SK-MEL-5 (cell line): ENCODE measurements around the gene PHEX. TPM values are rescaled to one million over a fixed set of nuclear protein-coding genes. Genes with fewer than 3 reads are reported as not detected.

ENCODE experiments used
- DNase-seq: peaks from one replicate; pipeline ENCODE4 v3.0.0-alpha.2; 2016; ENCODE audit warnings: low read depth, low spot score
- in situ Hi-C: cut with HindIII; loops from 2 replicates; pipeline ENCODE4 v1.10.0; 2016; ENCODE audit warnings: low sequenced_read_pairs, high pct_unique_total_duplicates, low pct_unique_long_range_greater_than_20kb
- total RNA-seq: library from RNA; depleted of rRNA; stranded (reverse); fragments of >200 nt; shearing (Covaris generic); gene quantifications from 2 replicates; pipeline ENCODE4 v1.2.3, GENCODE V29; 2014

PHEX gene
- total RNA-seq, 1 experiment from 2014 or later, result 0.16 TPM

GRCh38 chrX:22165732-22166457 is 133.8 kb downstream of the PHEX start:
- no peak for DNase-seq
- in situ Hi-C loops, result no loop called here

- DNase-seq, result no peak
- in situ Hi-C loops, result no loop called here
These were observed 139.3 kb downstream of the PHEX start for GRCh38 chrX:22171287-22172060.

GRCh38 chrX:22173966-22174365 is 141.8 kb downstream of the PHEX start:
- in situ Hi-C loops, result no loop called here
- DNase-seq, result no peak

GRCh38 chrX:22177950-22178515 is 145.9 kb downstream of the PHEX start:
- DNase-seq, result no peak
- in situ Hi-C loops, result no loop called here

- no peak for DNase-seq
- in situ Hi-C loops, result no loop called here
These were observed 152.0 kb downstream of the PHEX start for GRCh38 chrX:22184096-22184495.

- in situ Hi-C loops, result no loop called here
- DNase-seq, result no peak
These were observed 154.0 kb downstream of the PHEX start for GRCh38 chrX:22186165-22186564.

GRCh38 chrX:22192419-22193060 is 160.4 kb downstream of the PHEX start:
- peak; percentile 73 for DNase-seq
- in situ Hi-C loops, result no loop called here

- no peak for DNase-seq
- in situ Hi-C loops, result no loop called here
These were observed 161.9 kb downstream of the PHEX start for GRCh38 chrX:22193851-22194659.

- no peak for DNase-seq
- in situ Hi-C loops, result no loop called here
These were observed 162.5 kb downstream of the PHEX start for GRCh38 chrX:22194660-22194945.

- in situ Hi-C loops, result no loop called here
These were observed 164.0 kb downstream of the PHEX start for GRCh38 chrX:22196149-22196548.

GRCh38 chrX:22202251-22202650 is 170.1 kb downstream of the PHEX start:
- no peak for DNase-seq
- in situ Hi-C loops, result no loop called here

More at GRCh38 chrX:22196149-22196548, 164.0 kb downstream of the PHEX start:
- no peak for DNase-seq

GRCh38 chrX:22203186-22203585 is 171.1 kb downstream of the PHEX start:
- no peak for DNase-seq
- in situ Hi-C loops, result no loop called here

GRCh38 chrX:22206781-22207180 is 174.7 kb downstream of the PHEX start:
- DNase-seq, result peak; percentile 32
- in situ Hi-C loops, result no loop called here

- in situ Hi-C loops, result no loop called here
- DNase-seq, result no peak
These were observed 188.8 kb downstream of the PHEX start for GRCh38 chrX:22220941-22221340.

- no peak for DNase-seq
- in situ Hi-C loops, result no loop called here
These were observed 202.3 kb downstream of the PHEX start for GRCh38 chrX:22234380-22234779.

GRCh38 chrX:22237479-22237878 is 205.4 kb downstream of the PHEX start:
- no peak for DNase-seq
- in situ Hi-C loops, result no loop called here

GRCh38 chrX:22246620-22247019 is 214.5 kb downstream of the PHEX start:
- no peak for DNase-seq
- in situ Hi-C loops, result no loop called here

GRCh38 chrX:22247169-22247568 is 215.0 kb downstream of the PHEX start:
- no peak for DNase-seq
- in situ Hi-C loops, result no loop called here
